ENCODE data around the gene SRD5A1. TPM values are rescaled to one million over a fixed set of nuclear protein-coding genes. Genes with fewer than 3 reads are reported as not detected.

SRD5A1 gene
- total RNA-seq, 1 donor, result 8.8 TPM

- Histone ChIP-seq H3K9me3 (ENCODE audit: low read depth, low read length) (no peaks in the 10 kb centered on the region), H3K27me3 (ENCODE audit: insufficient read depth, low read length) (peaks cover 6% of the 10 kb centered on the region), H3K4me1 (ENCODE audit: insufficient read depth, low read length) (no peaks in the 10 kb centered on the region), H3K4me3 (ENCODE audit: low read length) (no peak overlapping the region)
Observed at GRCh38 chr5:6678385-6678784, 45.1 kb downstream of the SRD5A1 start.

- Histone ChIP-seq H3K4me3 (ENCODE audit: low read length) (no peak overlapping the region), H3K4me1 (ENCODE audit: insufficient read depth, low read length) (no peaks in the 10 kb centered on the region), H3K9me3 (ENCODE audit: low read depth, low read length) (no peaks in the 10 kb centered on the region), H3K27me3 (ENCODE audit: insufficient read depth, low read length) (peaks cover 14% of the 10 kb centered on the region)
Observed at GRCh38 chr5:6680922-6681321, 47.7 kb downstream of the SRD5A1 start.

DNA sequence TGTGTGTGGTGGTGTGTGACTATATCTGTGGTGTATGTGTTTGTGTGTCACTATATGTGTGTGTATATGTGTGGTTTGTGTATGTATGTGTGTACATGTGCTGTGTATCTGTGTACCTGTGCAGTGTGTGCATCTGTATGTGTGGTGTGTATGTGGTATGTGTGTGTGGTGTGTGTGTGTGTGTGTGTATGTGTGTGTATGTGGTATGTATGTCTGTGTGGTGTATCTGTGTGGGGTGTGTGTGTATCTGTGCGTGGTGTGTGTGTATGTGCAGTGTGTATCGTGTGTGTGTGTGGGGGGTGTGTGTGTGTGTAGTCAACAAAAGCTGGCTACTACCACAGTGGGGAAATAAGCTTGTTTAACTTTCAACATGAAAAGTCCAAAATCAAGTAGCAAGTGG is 48.4 kb downstream of the SRD5A1 start:
- peaks cover 21% of the 10 kb centered on the region for H3K27me3 ChIP-seq (ENCODE audit: insufficient read depth, low read length)
- no peaks in the 10 kb centered on the region for H3K4me1 ChIP-seq (ENCODE audit: insufficient read depth, low read length)
- no peaks in the 10 kb centered on the region for H3K9me3 ChIP-seq (ENCODE audit: low read depth, low read length)
- no peak overlapping the region for H3K4me3 ChIP-seq (ENCODE audit: low read length)

- H3K9me3 ChIP-seq (ENCODE audit: low read depth, low read length), result no peaks in the 10 kb centered on the region
- peaks cover 27% of the 10 kb centered on the region for H3K27me3 ChIP-seq (ENCODE audit: insufficient read depth, low read length)
- H3K4me3 ChIP-seq (ENCODE audit: low read length), result no peak overlapping the region
- H3K4me1 ChIP-seq (ENCODE audit: insufficient read depth, low read length), result no peaks in the 10 kb centered on the region
Observed at GRCh38 chr5:6682239-6682638, 49.0 kb downstream of the SRD5A1 start.

GRCh38 chr5:6683241-6683640 is 50.0 kb downstream of the SRD5A1 start:
- Histone ChIP-seq H3K4me3 (ENCODE audit: low read length) (no peak overlapping the region), H3K9me3 (ENCODE audit: low read depth, low read length) (no peaks in the 10 kb centered on the region), H3K4me1 (ENCODE audit: insufficient read depth, low read length) (no peaks in the 10 kb centered on the region), H3K27me3 (ENCODE audit: insufficient read depth, low read length) (peaks cover 37% of the 10 kb centered on the region)

GRCh38 chr5:6684075-6684474 is 50.8 kb downstream of the SRD5A1 start:
- Histone ChIP-seq H3K4me1 (ENCODE audit: insufficient read depth, low read length) (no peaks in the 10 kb centered on the region), H3K9me3 (ENCODE audit: low read depth, low read length) (no peaks in the 10 kb centered on the region), H3K4me3 (ENCODE audit: low read length) (no peak overlapping the region), H3K27me3 (ENCODE audit: insufficient read depth, low read length) (peaks cover 41% of the 10 kb centered on the region)

- Histone ChIP-seq H3K9me3 (ENCODE audit: low read depth, low read length) (no peaks in the 10 kb centered on the region), H3K4me3 (ENCODE audit: low read length) (no peak overlapping the region), H3K4me1 (ENCODE audit: insufficient read depth, low read length) (no peaks in the 10 kb centered on the region), H3K27me3 (ENCODE audit: insufficient read depth, low read length) (peaks cover 55% of the 10 kb centered on the region)
Observed at GRCh38 chr5:6686501-6686900, 53.3 kb downstream of the SRD5A1 start.

GRCh38 chr5:6686915-6687409 is 53.7 kb downstream of the SRD5A1 start:
- Histone ChIP-seq H3K27me3 (ENCODE audit: insufficient read depth, low read length) (peaks cover 56% of the 10 kb centered on the region), H3K4me3 (ENCODE audit: low read length) (no peak overlapping the region), H3K4me1 (ENCODE audit: insufficient read depth, low read length) (no peaks in the 10 kb centered on the region), H3K9me3 (ENCODE audit: low read depth, low read length) (no peaks in the 10 kb centered on the region)

GRCh38 chr5:6687505-6687904 is 54.3 kb downstream of the SRD5A1 start:
- H3K9me3 ChIP-seq (ENCODE audit: low read depth, low read length), result no peaks in the 10 kb centered on the region
- H3K4me3 ChIP-seq (ENCODE audit: low read length), result no peak overlapping the region
- no peaks in the 10 kb centered on the region for H3K4me1 ChIP-seq (ENCODE audit: insufficient read depth, low read length)
- peaks cover 61% of the 10 kb centered on the region for H3K27me3 ChIP-seq (ENCODE audit: insufficient read depth, low read length)

GRCh38 chr5:6692906-6693305 is 59.7 kb downstream of the SRD5A1 start:
- no peaks in the 10 kb centered on the region for H3K9me3 ChIP-seq (ENCODE audit: low read depth, low read length)
- H3K4me1 ChIP-seq (ENCODE audit: insufficient read depth, low read length), result no peaks in the 10 kb centered on the region
- no peak overlapping the region for H3K4me3 ChIP-seq (ENCODE audit: low read length)
- peaks cover 57% of the 10 kb centered on the region for H3K27me3 ChIP-seq (ENCODE audit: insufficient read depth, low read length)

GRCh38 chr5:6698696-6699095 is 65.5 kb downstream of the SRD5A1 start:
- Histone ChIP-seq H3K4me1 (ENCODE audit: insufficient read depth, low read length) (peaks cover 2% of the 10 kb centered on the region), H3K9me3 (ENCODE audit: low read depth, low read length) (no peaks in the 10 kb centered on the region), H3K27me3 (ENCODE audit: insufficient read depth, low read length) (peaks cover 45% of the 10 kb centered on the region), H3K4me3 (ENCODE audit: low read length) (no peak overlapping the region)

- Histone ChIP-seq H3K27me3 (ENCODE audit: insufficient read depth, low read length) (peaks cover 45% of the 10 kb centered on the region), H3K4me1 (ENCODE audit: insufficient read depth, low read length) (peaks cover 9% of the 10 kb centered on the region), H3K4me3 (ENCODE audit: low read length) (no peak overlapping the region), H3K9me3 (ENCODE audit: low read depth, low read length) (no peaks in the 10 kb centered on the region)
Observed at GRCh38 chr5:6699357-6699756, 66.1 kb downstream of the SRD5A1 start.

DNA sequence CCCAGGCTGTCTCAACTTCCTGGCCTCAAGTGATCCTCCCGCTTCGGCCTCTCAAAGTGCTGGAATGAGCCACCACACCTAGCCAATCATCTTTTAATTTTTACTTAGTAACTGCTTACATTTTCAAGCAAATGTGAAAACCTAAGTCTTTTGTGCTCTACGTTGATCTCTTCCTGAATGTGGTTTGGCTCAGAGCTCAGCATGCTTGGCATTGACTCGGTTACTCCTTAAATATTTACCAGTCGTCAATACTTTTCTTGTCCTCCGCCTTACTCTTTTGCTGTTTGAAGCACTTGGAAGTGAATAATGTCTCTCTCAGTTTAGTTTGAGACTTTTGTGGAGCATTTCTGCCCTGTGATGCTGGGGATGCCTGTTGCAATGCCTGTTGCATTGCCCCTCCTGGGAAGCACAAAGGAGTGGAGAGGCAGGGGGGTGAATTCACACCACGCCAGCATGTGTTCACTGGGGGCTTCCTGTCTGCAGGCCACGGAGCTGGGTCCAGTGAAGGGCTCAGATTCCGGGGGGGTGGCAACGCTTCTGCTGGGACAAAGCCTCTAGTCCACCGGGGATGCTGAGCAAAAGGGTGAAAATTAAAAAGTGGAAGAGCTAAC is 66.9 kb downstream of the SRD5A1 start:
- no peak overlapping the region for H3K4me3 ChIP-seq (ENCODE audit: low read length)
- no peaks in the 10 kb centered on the region for H3K9me3 ChIP-seq (ENCODE audit: low read depth, low read length)
- peaks cover 17% of the 10 kb centered on the region for H3K4me1 ChIP-seq (ENCODE audit: insufficient read depth, low read length)
- H3K27me3 ChIP-seq (ENCODE audit: insufficient read depth, low read length), result peaks cover 42% of the 10 kb centered on the region

DNA sequence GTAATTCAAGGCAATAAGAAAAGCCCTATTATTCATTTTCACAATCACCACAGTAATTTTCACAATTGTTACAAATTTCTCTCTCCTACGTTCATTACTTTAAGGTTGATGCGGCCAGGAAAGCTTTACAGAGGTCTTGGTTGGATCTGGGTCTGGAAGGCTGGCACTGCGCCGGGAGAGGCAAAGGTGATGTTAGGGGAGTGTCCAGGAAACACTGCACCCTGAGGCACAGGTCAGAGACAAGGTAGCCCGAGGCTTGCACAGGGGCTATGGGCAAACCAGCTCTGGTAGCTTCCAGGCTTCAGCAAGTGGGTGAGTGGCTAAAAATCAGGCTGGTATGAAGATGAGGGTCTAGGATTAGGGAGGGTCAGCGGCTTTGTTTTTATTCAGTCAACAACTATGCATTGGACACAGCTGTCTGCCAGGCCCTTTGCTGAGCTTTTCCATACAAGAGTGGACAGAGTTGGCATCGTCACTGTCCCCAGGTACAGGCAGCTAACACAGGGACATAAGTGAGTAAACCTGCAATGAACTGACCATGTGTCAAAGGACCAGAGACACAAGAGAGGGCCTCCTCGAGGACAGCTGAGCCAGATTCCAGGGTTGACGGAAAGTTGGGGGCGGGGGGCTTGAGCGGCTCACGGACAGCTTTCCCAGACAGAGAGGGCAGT is 67.6 kb downstream of the SRD5A1 start:
- Histone ChIP-seq H3K9me3 (ENCODE audit: low read depth, low read length) (no peaks in the 10 kb centered on the region), H3K4me3 (ENCODE audit: low read length) (no peak overlapping the region), H3K27me3 (ENCODE audit: insufficient read depth, low read length) (peaks cover 37% of the 10 kb centered on the region), H3K4me1 (ENCODE audit: insufficient read depth, low read length) (peaks cover 18% of the 10 kb centered on the region)

DNA sequence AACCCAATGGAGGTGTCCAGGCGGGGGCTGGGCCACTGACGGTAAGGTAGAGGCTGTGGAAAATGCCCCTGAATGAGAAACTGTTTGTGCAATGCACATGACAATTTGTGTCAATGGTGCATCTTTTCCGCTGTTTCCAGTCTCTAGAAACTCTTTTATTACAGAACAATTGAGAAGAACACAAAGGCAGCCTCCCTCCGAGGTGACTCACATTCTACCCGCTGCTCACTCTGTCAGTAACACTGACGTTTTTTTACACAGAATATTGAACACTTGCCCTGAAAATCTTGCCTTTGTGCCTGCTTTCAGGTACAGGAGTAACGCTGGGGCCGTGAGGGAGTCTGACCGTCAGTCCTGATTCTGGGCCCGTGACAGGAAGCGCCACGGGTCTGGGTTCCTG is 68.3 kb downstream of the SRD5A1 start:
- H3K4me3 ChIP-seq (ENCODE audit: low read length), result no peak overlapping the region
- H3K4me1 ChIP-seq (ENCODE audit: insufficient read depth, low read length), result peaks cover 18% of the 10 kb centered on the region
- peaks cover 31% of the 10 kb centered on the region for H3K27me3 ChIP-seq (ENCODE audit: insufficient read depth, low read length)
- H3K9me3 ChIP-seq (ENCODE audit: low read depth, low read length), result no peaks in the 10 kb centered on the region

DNA sequence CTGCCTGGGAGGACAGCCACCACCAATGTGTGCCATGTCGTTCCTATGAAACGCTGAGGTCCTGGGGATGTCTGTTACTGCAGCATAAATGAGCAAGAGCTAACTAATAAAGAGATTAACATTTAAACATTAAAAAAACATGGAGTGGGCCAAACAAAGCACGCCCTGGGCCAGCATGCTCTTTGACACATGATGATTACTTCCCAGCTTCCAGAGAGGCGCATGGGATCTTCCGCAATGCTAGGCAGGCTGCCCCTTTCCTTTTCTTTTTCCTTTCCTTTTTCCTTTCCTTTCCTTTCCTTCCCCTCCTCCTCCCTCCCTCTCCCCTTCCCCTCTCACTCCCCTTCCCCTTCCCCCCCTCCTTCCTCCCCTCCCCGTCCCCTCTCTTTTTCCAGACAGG is 69.4 kb downstream of the SRD5A1 start:
- Histone ChIP-seq H3K9me3 (ENCODE audit: low read depth, low read length) (no peaks in the 10 kb centered on the region), H3K4me1 (ENCODE audit: insufficient read depth, low read length) (peaks cover 18% of the 10 kb centered on the region), H3K27me3 (ENCODE audit: insufficient read depth, low read length) (peaks cover 19% of the 10 kb centered on the region), H3K4me3 (ENCODE audit: low read length) (no peak overlapping the region)

All from mononuclear cell (primary cell).